HG03095 (cell line): ENCODE measurements around the gene GNAT2.
"Not testable (repeated sequence)": the region's sequence is repeated elsewhere in the genome, so short reads cannot be mapped to it uniquely, and the experiment has no call there.

ENCODE experiments used
- ATAC-seq: cut with Tn5 transposase; IDR thresholded peaks from one replicate; pipeline ENCODE4 v1.9.1; 2021; ENCODE audit warnings: moderate library complexity; ENCODE audit not compliant: unreplicated experiment

GNAT2 gene

DNA sequence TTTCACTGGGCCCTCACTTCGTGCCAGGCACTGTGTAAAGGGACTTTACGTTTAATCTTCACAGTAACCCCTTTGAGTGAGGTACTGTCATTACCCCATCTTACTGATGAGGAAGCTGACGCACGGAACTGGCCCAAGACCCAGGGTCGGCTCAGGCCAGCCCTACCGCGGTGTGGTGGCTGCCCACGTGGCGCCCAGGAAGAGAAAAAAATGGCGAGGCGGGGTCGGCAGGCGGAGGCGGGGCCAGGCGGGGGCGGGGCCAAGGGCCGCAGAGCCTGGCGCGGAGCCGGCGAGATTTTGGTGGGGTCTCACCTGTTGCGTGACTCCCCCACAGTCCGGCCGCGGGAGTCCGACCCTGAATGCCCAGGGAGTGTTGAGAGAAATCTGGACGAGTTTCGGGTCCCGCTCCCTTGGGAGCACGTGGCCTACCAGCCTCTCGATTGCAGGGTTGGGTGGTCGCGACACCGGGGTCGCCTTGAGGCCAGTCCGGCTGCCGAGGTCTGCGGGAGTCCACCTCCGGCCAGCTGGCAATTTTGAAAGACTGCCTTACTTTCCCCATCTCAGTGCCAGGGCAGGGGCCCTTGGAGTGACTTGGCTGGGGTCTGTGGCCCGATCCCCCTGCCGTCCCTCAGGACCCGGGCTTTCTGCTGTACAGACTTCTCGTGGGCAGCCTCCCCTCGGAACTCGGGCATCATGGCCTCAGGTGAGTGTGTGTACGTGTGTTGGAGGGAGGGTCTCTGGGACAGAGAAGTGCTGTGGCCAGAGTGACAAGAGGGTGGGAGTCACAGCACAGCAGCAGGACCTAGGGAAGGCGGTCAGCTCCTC lies at the start of gene GNAT2, which contains the start of gene AMPD2:
Gene GNAT2 (minus strand): TSS at position 41 of the 825 bp plus-strand sequence. CDS start 6,746 bp downstream, outside the sequence.
Gene AMPD2 (plus strand): TSS at position 262 of the 825 bp plus-strand sequence. CDS start 1,339 bp downstream, outside the sequence.
- ATAC-seq = peak; percentile 48

GRCh38 chr1:109668123-109668775 lies 48.8 kb upstream of the GNAT2 start:
- ATAC-seq = no peak

- peak; percentile 92 for ATAC-seq
These were observed 48.2 kb upstream of the GNAT2 start, which contains the start of gene GSTM2 for GRCh38 chr1:109667452-109668122. GSTM2 (plus strand) TSS chr1:109668057; CDS start chr1:109668116, 59 bp downstream.

DNA sequence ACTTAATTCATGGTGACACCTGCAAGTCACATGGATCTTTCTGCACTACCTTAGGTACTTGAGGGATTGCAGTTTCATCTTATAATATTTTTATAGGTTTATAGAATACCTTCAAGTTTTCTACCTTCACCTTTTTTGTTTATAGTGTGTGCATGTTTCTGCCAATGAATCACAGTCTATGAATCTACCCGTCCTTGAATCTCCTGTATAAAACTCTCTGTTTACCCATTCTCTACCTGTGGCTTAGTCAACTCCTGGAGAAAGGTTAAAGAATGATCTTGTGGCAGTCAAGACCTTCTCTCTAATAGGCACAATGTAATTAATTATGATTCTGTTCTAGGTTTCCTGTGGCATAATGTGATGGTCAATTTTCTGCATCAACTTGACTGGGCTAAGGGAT lies 45.3 kb upstream of the GNAT2 start:
- ATAC-seq = no peak

DNA sequence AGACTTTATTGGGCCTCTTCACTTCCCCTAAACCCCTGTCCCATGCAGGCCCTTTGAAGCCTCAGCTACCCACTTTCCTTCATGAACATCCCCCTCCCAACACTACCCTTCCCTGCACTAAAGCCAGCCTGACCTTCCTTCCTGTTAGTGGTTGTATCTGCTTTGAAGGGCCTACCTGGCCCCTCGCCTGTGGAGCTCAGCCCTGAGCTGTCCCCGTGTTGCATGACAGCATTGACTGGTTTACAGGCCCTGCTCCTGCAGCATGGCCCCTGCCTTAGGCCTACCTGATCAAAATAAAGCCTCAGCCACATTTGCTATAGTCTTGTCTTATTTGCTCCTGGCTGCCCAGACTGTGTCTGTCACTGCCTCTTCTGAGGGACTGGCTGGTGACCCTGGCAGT lies 42.0 kb upstream of the GNAT2 start:
- ATAC-seq = no peak

DNA sequence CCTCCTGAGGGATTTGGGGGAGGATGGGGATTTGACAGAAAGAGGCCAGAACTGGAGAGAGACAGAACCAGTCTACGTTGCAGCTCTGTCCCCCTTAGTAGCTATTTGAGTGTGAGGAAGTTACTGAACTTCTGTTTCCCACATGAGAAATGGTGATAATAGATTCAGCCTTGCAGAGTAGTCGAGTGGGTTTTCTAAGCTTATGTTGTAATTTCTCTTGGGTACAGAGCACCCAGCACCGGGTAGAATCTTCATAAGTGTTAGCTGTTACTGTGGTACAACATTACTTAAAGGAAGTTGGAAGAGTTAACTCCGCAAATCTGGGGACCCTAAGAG lies 41.2 kb upstream of the GNAT2 start:
- ATAC-seq = not testable (repeated sequence)

DNA sequence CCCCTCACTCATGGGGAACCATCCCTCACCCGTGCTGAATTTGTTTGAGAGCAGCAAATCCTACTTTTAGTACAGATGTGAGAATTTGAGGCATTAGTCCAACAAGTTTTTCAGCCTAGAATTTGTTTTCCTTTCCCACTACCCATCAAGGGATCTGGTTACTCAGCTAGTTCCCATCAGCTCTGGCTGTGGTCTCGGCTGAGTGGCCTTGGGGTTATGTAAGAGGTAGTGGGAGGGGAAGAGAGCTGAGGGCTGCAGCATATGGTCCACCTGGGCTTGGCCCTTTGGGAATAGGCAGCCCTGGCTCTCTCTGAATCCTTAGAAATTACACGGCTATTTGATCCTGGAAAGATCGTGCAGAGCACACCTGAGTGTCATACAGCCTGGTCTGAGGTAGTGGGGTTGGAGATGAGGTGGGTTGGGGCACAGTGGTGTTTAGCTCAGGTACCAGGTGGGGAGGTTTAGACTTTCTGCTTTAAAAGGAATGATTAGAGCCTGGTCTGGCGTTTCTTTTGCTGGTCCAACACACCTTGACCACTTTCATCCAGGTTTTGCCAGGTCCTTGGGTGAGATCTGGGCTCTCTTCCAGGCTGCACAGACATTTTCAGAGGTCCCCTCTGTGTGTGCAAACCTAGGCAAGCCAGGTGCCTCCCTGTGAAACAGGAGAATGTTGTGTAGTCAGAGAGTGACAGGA lies 40.7 kb upstream of the GNAT2 start:
- ATAC-seq = no peak

GRCh38 chr1:109659145-109659544 lies 39.7 kb upstream of the GNAT2 start:
- no peak for ATAC-seq

- ATAC-seq = no peak
These were observed 39.2 kb upstream of the GNAT2 start for GRCh38 chr1:109658533-109659042.

GRCh38 chr1:109657970-109658369 lies 38.6 kb upstream of the GNAT2 start:
- ATAC-seq = no peak

DNA sequence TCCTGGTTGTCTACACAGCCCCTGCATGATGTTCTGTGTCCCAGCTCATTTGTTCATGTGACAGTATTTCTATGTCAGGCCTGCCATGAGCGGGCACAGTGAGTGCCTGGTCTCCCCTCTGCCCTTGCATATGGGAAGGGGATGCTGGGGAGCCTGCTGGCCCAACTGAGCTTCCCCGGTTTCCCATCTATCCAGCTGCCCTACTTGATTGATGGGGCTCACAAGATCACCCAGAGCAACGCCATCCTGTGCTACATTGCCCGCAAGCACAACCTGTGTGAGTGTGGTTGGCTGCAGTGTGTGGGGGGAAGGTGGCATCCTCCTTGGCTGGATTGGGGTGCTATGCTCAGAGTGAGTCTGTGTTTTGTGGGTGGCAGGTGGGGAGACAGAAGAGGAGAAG lies 38.0 kb upstream of the GNAT2 start:
- no peak for ATAC-seq

DNA sequence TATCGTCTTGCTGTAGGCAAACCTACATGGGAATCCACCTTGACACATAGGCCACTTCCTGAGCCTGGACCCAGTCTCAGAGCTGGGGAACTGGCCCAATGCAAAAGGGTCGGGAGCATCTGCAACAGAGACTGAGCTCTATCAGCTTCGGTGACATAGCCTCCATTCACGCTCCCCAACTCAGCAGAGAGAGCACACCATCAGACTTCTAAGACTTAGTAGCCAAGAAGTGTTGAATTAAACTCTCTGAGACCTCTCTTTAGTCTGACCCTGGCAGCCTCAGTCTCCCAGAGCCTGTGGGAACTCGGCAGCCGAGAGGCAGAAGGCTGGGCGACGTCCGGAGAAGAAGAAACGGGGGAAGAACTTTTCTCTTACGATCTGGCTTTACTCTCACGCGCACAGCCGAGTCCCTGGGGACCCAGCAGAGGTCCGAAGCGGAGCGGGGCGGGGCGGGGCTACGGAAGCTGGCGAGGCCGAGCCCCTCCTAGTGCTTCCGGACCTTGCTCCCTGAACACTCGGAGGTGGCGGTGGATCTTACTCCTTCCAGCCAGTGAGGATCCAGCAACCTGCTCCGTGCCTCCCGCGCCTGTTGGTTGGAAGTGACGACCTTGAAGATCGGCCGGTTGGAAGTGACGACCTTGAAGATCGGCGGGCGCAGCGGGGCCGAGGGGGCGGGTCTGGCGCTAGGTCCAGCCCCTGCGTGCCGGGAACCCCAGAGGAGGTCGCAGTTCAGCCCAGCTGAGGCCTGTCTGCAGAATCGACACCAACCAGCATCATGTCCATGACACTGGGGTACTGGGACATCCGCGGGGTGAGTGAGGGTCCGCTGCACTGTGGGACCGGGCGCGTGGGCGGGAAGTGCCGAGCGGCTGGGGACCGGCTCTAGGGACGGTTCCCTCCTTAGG lies 36.5 kb upstream of the GNAT2 start, which contains the start of gene GSTM4:
Gene GSTM4 (plus strand): TSS at position 485 of the 905 bp plus-strand sequence. CDS start 291 bp downstream, at position 776.
- peak; percentile 86 for ATAC-seq

DNA sequence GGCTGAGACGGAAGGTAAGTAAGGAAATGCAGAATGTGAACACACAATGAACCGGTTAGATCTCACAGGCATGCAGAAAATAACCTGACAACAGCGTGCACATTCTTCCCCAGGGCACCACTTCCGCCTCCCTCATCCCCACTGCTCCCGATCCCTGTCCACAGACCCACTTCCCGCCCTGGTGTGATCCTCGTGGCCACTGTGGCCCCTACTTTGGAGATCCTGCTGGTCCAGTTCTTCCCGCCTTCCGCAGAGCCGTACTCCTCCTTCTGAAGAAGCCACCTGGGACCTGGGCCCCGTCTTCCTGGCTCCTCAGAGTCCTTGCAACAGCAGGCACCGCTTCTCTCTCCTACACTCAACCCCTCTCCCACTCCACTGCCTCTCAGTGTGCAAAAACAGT lies 35.1 kb upstream of the GNAT2 start:
- ATAC-seq = no peak

GRCh38 chr1:109653306-109653705 lies 33.9 kb upstream of the GNAT2 start:
- no peak for ATAC-seq

- no peak for ATAC-seq
These were observed 33.0 kb upstream of the GNAT2 start for GRCh38 chr1:109652402-109652801.

GRCh38 chr1:109650609-109651008 lies 31.2 kb upstream of the GNAT2 start:
- no peak for ATAC-seq

GRCh38 chr1:109649491-109649914 lies 30.1 kb upstream of the GNAT2 start:
- no peak for ATAC-seq

GRCh38 chr1:109644670-109645069 lies 25.3 kb upstream of the GNAT2 start:
- ATAC-seq = no peak

- peak; percentile 72 for ATAC-seq
These were observed 24.2 kb upstream of the GNAT2 start for GRCh38 chr1:109643385-109644230.
